K562 (cell line): ENCODE measurements around the gene INSL3. TPM values are rescaled to one million over a fixed set of nuclear protein-coding genes. Genes with fewer than 3 reads are reported as not detected.

Source experiments
- EWSR1 ChIP-seq: fragments of 450-650 bp; IDR thresholded peaks from 2 replicates; pipeline ENCODE4 v1.6.1; 2018; ENCODE audit warnings: borderline replicate concordance, mild to moderate bottlenecking, low read depth, moderate library complexity; ENCODE audit not compliant: partially characterized antibody
- KLF10 ChIP-seq: fragments of 250-450 bp; sonication (Bioruptor Pico); IDR thresholded peaks from 2 replicates; pipeline ENCODE4 v1.6.1; 2021; ENCODE audit warnings: matching md5 sums
- LEF1 ChIP-seq: fragments of 450-650 bp; IDR thresholded peaks from 2 replicates; pipeline ENCODE4 v1.6.1; 2016; ENCODE audit warnings: mild to moderate bottlenecking
- MAFG ChIP-seq: fragments of 450-650 bp; conservative IDR thresholded peaks from 2 replicates; pipeline ENCODE4 v1.6.1; 2016; ENCODE audit warnings: missing genetic modification characterization, missing compliant biosample characterization
- NR2C2 ChIP-seq, 2 experiments: fragments of 200-800 bp in 1 of 2; sonication (Bioruptor generic) in 1 of 2; sonication (generic) in 1 of 2; formaldehyde crosslinking in 1 of 2; IDR thresholded peaks; 2 replicates each; pipeline versions ENCODE4 v1.6.1 to v1.8.0; 2016 to 2022; ENCODE audit warnings: mild to moderate bottlenecking in 1 of 2, missing compliant biosample characterization in 1 of 2, missing genetic modification characterization in 1 of 2, missing genetic modification reagents in 1 of 2
- PHB2 ChIP-seq: fragments of 450-650 bp; IDR thresholded peaks from 2 replicates; pipeline ENCODE4 v1.6.1; 2017; ENCODE audit warnings: low read depth
- PRDM10 ChIP-seq: fragments of 450-650 bp; IDR thresholded peaks from 2 replicates; pipeline ENCODE4 v1.6.1; 2018; ENCODE audit not compliant: partially characterized antibody
- PTBP1 ChIP-seq: fragments of 200-400 bp; formaldehyde crosslinking; IDR thresholded peaks from 2 replicates; pipeline ENCODE4 v1.6.1; 2017; ENCODE audit warnings: low read depth, low read length
- PYGO2 ChIP-seq: fragments of 450-650 bp; IDR thresholded peaks from 2 replicates; pipeline ENCODE4 v1.6.1; 2016; ENCODE audit warnings: mild to moderate bottlenecking, missing genetic modification characterization, moderate library complexity, missing compliant biosample characterization
- RAD21 ChIP-seq, 2 experiments: fragments of 250-450 bp in 1 of 2; fragments of 450-650 bp in 1 of 2; sonication (Bioruptor Pico) in 1 of 2; formaldehyde crosslinking in 1 of 2; IDR thresholded peaks in 1 of 2; conservative IDR thresholded peaks in 1 of 2; 2 replicates each; pipeline versions ENCODE4 v1.4.0 to v1.8.0; 2020 to 2022; ENCODE audit warnings: mild to moderate bottlenecking in 2 of 2, moderate library complexity in 1 of 2
- RBM39 ChIP-seq: fragments of 200-400 bp; formaldehyde crosslinking; optimal IDR thresholded peaks from 2 replicates; pipeline ENCODE3; 2018; ENCODE audit warnings: low read depth, low read length
- RERE ChIP-seq: sonication (generic); formaldehyde crosslinking; IDR thresholded peaks from 2 replicates; pipeline ENCODE4 v1.8.0; 2023; ENCODE audit warnings: missing genetic modification reagents, mild to moderate bottlenecking, borderline replicate concordance
- SOX6 ChIP-seq: fragments of 450-650 bp; IDR thresholded peaks from 2 replicates; pipeline ENCODE4 v1.6.1; 2014; ENCODE audit warnings: mild to moderate bottlenecking
- TCF7 ChIP-seq: sonication (generic); IDR thresholded peaks from 2 replicates; pipeline ENCODE4 v1.6.1; 2016; ENCODE audit warnings: antibody characterized with exemption, borderline replicate concordance
- WHSC1 ChIP-seq: IDR thresholded peaks from one replicate; pipeline ENCODE4 v1.6.1; 2012; ENCODE audit warnings: low read length, control low read depth, inconsistent platforms
- ZC3H4 ChIP-seq: sonication (generic); formaldehyde crosslinking; IDR thresholded peaks from 2 replicates; pipeline ENCODE4 v1.9.0; 2021; ENCODE audit warnings: missing genetic modification reagents, borderline replicate concordance
- ZSCAN29 ChIP-seq: fragments of 450-650 bp; IDR thresholded peaks from 2 replicates; pipeline ENCODE4 v1.6.1; 2017
- polyA plus RNA-seq, 8 experiments: library from polyadenylated mRNA; depleted of rRNA in 4 of 8; stranded (reverse) in 5 of 8; unstranded in 3 of 8; fragments of >200 nt; fragmentation: Nextera tagmentation in 2 of 8; fragmentation: Illumina TruSeq in 1 of 8; extraction: Ambion mirVana in 2 of 8; extraction: Trizol in 1 of 8; gene quantifications; 2 replicates each; pipeline versions ENCODE4 v1.2.1 to v1.2.3, GENCODE V29; 2011 to 2014; ENCODE audit warnings: inconsistent platforms in 1 of 8, missing spikeins in 1 of 8
- total RNA-seq, 7 experiments: library from RNA; depleted of rRNA in 6 of 7; stranded (reverse); fragments of >200 nt in 6 of 7; fragmentation: Illumina TruSeq in 2 of 7; extraction: Trizol in 2 of 7; gene quantifications; 2 replicates each; pipeline versions ENCODE4 v1.2.1 to v1.2.3, GENCODE V29; 2011 to 2021; ENCODE audit warnings: low replicate concordance in 1 of 7

The INSL3 gene
- total and polyA plus RNA-seq, 9 of the 15 experiments (the other 6 are each of a cell fraction or from before 2014, with no cell fraction given): not detected

GRCh38 chr19:17865364-17866311 lies 44.3 kb upstream of the INSL3 start (continued):
- TF ChIP-seq RERE: no peak
- no peak for TF ChIP-seq PYGO2 (tag)
- TF ChIP-seq PHB2: no peak
- no peak for TF ChIP-seq WHSC1
- TF ChIP-seq KLF10 (CRISPR knock-in tag): peak; percentile 40; the same call in 1 of the 2 replicates
- TF ChIP-seq RBM39: peak; percentile 82
- no peak for TF ChIP-seq PRDM10
- peak; percentile 17; the same call in 1 of the 2 replicates for TF ChIP-seq LEF1
- TF ChIP-seq EWSR1: no peak
- 0 out of 2 replicates have a peak, but pooled peaks have one; percentile 9 for TF ChIP-seq TCF7
- TF ChIP-seq NR2C2 (CRISPR knock-in tag; IDR thresholded peaks at IDR 0.05): peak; percentile 54; the same call in 1 of the 2 replicates
- peak; percentile 18; the same call in 1 of the 2 replicates for TF ChIP-seq NR2C2 (tag; IDR thresholded peaks at IDR 0.05)
- TF ChIP-seq ZSCAN29: no peak
- no peak for TF ChIP-seq MAFG (tag)
- TF ChIP-seq RAD21 (CRISPR knock-in tag; conservative IDR thresholded peaks at IDR 0.05 in 1 of 2, IDR thresholded peaks at IDR 0.05 in 1 of 2): no peak
- peak; percentile 36; the same call in 1 of the 2 replicates for TF ChIP-seq ZC3H4
- TF ChIP-seq PTBP1: peak; percentile 49; the same call in 1 of the 2 replicates
- peak; percentile 23; the same call in 1 of the 2 replicates for TF ChIP-seq SOX6
